Activated naive CD4-positive, alpha-beta T cell treated with Interleukin-2 at 50 U/mL for 16 hours (primary cell): ENCODE data around the gene GATA2.

ENCODE experiments used
- DNase-seq: peaks from one replicate; pipeline ENCODE4 v3.0.0-alpha.2; 2020

Gene GATA2

DNA sequence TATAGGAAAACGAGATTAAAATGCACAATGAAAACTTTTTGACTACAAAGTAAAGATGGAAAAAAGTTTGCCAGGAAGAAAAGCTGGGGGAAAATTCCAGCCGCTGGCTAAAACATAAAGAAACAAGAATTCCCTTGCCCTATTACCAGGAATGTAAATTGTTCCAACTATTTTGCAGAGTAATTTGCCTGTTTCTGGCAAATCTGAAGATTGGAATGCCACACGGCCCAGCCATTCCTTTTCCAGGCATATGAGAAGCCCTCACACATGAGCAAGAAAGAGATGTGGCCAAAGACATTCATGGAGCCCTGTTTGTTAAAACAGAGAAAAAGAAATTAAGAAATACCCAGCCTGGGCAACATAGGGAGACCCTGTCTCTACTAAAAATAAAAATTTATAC is 8.4 kb upstream of the GATA2 start:
- DNase-seq, result no peak

DNA sequence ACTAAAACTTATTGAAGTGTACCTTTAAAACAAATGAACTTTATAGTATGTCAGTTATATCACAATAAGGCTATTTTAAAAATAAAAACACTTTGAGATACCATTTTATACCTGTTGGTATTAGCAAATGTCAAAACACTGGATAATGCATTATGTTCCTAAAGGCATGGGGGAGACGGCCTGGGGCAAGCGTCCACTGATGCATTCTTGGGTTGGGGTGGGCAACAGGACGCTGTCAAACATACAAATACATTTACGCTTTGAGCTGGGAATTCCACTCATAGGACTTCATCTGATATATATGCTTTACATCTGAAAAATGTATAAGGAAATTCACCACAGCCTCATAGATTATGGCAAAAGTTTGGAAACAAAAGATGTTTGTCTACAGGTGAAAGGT is 7.6 kb upstream of the GATA2 start:
- no peak for DNase-seq

DNA sequence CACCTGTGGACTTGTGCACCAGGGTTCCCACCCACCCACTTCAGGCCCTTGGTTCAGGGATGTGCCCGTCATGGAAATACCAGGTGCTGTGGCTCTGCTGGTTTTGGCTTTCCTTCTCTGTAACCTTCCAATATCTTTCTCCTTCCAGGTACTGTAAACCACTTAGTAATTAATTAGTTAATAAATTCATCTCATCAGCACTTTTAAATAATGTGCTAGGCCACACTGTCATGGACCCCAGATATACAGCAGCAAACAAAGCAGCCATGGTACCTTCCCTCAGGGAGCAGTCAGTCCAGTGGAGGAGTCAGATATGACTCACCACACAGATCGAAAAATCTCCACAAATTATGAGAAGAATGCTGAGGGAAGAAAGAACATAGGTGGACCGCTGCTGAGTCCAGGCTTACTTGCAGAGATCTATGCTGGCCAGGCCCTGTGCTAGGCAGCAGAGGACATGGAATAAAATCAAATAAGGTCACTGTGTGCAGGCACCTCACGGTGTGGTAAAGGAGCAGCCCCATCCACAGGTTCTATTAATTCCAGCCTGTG is 6.8 kb upstream of the GATA2 start:
- DNase-seq, result no peak

DNA sequence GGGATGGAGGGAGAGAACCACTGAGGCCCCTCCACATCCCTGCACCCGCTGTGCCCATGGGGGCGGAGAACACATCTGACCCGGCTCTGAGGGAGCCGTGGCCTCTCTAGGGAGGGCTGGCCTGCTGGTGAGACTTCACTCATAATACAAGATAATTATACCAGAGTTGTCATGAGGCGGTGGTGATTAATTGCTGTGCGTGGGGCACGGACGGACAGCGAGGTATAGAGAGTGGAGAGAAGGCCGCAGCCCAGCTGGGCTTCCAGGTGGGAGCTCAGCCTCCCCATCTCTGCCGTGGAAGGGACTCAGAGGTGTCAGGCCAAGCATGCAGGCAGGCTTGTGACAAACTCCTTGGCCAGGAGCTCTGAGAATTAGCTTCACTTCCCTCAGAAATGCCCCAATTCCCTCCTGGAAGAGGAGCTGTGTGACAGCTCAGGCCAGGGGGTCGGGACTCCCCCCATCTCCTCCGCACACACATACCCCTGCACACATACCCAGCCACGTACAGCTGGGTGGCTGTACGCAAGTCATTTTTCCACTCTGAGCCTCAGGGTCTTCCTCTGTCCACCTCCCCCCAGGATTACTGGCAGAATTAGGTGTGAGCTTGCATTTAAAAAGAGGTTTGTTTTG is 6.0 kb upstream of the GATA2 start:
- no peak for DNase-seq

DNA sequence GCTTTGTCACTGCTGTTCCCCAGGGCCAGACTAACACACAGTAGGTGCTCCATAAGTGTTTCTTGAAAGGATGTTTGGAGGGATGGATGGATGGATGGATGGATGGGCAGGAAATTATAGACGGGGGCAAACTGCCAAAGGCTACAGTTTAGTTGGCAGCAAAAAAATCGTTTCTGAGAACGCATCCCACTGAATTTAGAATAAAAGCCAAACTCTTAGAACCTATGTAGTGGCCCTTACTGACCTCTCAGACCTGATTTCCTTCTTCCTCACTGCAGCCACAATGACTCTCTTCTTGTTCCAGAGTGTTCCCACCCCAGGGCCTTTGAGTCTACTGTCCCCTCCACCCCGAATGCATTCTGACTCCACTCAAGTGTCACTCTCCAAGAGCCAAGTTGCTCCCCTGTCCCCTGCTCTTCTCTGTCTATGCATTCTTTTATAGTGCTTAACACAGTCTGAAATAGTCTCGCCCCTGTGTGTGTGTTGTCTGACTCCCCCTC is 5.2 kb upstream of the GATA2 start:
- no peak for DNase-seq

DNA sequence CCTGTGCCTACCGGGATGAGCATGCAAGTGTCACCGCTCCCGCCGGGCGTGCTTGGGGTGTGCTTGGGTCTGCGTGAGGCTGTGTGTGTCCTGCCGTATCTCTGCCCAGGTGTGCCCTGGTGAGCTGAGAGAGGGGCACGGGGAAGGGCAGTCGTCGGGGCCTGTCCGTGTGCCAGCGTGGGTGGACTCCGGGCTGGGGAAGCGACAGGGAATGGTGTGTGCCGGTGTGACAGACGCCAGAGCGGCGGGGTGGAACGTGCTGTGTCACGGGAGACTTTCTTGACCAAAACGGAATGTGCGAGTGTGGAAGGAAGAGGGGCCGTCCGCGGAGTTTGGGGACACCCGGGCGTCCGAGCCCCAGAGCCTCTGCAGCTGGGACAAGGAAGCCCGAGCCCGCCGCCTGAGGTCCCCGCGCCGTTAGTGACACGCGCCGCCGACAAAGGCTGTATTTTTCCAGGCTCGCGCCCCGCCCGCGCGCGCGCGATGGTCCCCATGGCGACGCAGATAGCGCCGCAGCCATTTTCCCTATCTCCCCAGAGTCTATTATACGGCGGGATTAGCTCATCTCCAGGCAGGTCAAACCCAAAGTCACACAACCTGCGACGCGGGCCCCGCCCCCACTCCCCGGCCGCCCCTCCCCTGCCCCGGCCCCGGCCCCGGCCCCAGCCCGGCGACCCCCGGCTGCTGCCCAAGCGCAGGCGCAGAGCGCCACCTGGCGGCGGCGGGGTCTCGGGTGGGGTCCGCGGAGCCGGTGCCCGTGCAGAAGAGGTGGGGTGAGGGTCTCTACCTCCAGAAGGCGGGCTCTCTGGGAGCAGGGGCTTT is 4.5 kb upstream of the GATA2 start:
- peak; percentile 64 for DNase-seq

DNA sequence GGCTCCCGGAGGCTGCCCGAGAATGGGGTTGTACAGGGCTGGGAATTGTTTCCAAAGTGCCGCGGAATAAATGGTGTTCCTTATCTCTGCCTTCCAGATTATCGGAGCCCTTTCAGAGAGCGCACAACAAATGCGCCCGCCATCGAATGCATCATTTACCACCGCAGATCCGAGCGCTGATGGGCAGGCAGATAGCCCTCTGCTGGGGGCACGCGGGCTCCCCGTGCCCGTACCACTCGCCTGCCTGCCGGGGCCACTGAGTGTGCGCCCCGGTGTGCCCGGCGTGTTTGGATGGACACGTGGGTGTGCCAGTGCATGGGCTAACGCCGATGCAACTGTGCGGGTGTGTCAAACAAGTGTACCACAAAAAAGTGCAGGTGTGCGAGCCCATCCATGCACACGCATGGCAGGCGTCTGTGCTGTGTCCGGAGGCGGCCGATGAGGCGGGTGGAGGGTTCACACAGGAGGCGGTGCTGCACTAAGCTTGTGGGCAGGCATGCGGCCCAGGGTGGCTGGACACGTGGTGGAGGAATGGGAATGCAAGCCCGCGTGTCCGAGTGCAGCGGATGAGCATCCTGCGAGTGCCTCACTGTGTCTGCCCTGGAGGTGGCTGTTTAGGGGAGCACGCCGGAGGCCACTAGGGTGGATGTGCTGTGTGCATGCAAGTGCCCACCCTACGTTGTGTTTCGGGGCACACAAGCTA is 3.8 kb upstream of the GATA2 start:
- no peak for DNase-seq

DNA sequence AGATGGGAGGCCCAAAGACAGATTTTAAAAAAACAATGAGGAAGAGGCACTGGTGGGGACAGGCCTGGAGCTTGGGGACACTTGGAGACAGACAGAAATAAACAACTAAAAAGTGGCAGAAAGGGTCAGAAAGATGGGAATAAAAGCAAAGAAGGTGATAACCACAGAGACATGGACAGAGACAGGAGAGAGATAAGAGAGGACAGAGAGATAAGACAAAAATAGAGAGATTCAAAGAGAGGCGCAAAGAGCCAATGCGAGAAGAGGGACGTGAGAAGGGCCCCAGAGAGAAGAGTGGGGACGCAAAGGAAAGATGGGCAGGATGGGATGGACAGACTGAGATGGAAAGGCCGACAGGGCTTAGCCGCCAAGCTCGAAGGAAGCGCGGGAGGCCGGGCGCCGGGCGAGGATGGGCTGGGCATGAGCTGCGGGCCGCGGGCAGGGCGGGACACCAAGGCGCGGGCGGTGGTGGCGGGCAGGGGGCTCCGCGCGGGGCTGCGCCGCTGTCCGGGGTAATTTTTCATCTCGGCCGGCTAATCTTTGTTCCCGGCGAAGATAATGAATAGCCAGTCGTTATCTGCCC is 3.1 kb upstream of the GATA2 start:
- DNase-seq, result no peak

DNA sequence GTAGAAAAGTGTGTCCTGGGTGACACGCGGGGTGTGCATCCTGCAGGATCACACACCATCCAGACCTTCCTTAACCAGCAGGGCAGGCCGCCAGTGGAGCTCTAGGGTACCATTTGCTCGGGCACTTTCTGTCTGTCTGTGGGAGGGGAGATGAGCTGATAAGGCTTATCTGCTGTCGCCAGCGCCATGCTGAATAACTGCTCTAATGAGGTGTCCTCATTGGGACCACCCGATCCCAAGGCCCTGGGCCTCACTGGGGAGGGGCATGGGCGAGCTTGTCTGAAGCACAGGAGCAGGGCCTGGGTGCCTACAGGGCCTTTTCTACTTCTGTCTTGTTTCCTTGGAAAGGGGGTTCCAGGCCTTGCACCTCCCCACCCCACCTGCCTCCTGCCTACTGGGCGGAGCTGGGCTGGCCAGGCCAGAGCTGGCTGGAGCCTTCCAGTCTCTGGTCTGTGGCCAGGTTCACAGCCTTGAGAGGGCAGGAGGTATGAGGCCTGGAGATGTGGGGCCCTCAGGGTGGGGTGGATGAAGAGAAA is 2.5 kb upstream of the GATA2 start:
- DNase-seq, result no peak

DNA sequence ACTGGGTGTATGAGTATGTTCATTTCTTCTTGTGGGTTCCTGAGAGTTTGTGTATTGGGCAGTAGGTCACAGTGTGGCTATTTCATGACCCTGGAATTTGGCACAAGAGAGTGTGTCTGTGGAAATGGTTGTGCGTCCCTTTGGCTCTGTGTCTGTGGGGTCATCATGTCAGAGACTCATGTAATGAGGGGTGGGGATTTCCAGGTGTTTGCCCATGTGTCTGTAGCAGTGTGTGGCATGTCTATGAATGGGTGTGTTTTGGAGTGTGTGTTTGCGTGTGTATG is 1.3 kb upstream of the GATA2 start:
- DNase-seq, result no peak

DNA sequence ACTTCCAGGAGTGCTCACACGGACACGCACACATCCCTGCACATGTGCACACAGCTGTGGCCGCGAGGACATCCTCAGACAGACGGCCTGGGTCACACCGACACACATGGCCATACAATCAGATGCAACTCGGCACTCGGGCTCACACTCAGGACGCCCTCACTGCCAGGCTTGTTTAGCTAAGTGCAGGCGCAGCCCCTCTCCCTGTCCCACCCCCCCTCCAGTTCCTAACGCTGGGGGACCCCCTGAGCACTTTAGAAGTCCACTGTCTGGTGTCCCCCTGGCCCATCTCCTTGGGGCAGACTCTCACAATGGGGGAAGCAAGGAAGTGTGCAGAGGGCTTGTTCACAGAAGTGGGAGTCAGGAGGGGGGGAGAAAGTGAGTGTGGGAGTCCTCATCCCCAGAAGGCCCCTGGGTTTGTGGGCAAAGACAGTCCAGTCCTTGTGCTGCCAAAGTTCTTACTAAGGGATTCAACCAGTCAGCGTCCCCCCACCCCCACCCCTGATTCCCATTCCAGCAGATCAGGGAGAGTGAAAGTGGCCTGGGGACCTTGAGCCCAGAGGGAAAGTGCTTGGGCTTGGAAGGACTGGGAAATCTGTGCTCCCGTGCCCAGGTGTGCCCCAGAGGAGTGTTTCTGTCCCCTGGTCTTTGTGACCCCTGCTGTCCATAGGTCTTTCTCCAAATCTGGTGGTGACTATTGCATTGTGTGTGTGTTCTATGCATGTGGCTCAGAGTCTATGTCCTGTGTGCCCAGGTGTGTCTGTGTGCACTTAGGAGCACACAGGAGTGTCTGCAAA is 767 bp upstream of the GATA2 start:
- DNase-seq, result no peak

DNA sequence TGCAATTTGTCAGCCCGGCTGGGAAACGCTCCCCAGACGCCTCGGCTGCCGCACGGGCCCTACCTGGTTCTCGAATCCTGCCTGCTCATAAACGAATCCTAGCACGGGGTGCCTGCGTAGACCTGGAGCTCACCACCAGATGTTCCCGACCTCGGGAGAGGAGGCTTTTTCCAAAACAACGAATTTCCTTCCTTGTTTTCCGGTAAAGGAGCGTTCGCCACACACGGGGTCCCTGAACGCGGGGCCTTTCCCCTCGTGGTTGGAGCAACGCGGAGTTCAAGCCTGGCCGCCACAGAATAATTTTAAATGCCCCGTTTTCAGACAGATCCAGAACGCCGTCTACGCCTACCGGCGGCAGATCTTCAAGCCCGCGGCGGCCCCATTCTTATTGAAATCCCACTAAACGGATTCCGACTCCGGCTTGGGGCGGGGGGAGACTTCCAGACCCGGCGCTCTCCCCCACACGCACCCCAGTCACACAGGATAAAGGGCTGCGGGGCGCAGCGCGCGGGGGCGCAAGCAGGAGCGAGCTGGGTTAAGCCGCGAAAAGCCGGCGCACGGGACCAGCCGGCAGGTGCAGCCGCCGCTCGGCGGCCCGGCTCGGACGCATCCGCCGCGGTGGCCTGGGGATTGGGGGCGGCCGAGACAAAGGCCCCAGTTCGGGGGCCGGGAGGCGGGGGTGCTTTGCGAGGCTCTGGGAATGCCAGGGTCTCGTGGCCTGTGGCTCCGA is 895 bp downstream of the GATA2 start:
- peak; percentile 16 for DNase-seq

DNA sequence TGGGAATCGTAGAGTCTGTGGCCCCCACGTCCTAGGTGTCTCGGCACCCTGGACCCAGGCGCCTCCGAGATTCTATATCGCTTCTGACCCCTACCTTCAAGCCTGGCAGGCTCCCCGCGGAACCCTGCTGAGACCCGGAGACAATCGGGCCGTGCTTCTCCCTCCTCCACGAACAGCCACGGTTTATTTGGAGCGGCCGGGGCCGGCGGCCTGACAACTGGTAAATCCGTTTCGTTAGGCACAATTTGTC is 1.4 kb downstream of the GATA2 start:
- no peak for DNase-seq

DNA sequence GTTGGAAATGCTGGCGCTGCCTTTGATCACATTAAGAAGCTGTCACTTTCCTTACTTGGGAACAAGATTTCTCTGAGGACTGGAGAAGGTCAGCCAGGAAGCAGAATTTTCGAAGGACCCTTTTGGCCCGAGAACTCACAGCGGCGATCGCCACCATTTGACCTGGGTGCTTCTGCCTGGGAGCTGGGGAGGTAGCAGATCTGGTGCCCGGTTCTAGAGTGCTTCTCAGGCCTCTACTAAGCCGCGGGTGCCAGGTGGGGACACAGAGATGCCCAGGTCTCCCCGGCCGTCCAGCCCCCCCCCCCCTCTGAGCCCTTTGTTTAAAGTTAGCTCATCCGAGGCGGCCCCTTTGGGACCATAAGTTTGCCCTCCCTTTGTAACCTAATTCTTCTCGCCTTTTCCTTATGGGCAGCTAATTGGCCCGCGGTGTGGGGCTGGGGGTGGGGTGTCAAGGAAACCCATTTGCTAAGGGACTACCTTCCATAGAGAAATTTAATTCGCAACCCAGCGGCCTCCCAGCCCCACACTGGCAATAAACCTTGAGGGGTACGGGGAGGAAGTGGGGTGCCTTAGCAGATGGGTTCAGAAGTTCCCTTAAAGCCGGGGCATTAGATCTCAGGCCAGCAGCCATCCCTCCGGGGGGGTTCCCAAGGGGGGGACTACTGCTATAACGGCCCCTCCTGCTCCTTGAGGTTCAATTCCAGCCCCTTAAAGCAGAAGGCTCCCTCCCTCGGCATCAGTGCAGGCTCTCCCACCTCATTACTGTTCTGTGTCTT is 1.9 kb downstream of the GATA2 start:
- no peak for DNase-seq

DNA sequence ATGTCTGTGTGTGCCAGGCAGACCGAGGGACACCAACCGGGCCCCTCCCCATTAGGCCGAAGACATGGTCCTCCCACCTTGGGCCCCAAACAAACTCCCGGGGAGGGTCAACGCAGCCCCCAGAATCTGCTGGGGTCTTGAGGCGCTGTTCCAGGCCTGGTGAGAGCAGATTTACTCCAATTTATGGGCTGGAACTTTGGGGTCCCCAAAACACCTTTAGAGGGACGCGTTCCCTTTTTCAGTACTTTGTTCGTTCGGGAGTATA is 2.4 kb downstream of the GATA2 start:
- DNase-seq, result no peak

DNA sequence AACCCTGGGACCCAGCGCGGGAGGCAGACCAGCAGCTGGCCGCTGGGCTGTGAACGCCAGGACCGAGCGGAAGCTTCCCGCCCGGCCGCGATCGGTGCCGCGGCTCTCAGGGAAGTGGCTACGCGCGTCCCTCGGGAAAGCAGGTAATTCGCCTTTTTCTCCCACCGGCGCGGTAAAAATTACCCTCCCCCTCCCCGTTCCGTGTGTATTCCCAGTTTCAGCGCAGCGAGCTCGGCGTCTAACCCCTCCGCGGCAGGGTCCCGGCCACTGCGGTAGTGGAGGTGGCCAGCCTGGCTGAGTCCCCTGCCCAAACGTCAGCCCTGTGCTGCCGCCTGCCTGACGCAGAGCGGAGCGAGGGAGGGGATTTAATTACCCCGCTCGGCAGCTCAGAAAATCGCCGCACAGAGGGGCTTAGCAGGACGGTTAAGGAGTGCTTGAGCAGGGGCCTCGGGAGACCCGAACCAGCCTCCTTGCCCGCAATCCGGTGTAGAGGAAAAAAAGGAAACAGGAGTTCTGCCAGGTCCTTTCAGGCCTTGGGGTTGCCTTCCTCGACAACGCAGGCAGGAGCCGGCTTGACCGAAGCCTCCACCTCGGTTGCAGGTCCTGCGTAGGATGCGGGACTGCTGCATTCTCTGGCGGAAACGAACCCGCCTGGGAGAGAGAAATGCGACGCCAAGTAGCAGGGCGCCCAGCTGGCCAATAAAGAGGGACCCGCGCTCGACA is 2.9 kb downstream of the GATA2 start:
- peak; percentile 17 for DNase-seq

DNA sequence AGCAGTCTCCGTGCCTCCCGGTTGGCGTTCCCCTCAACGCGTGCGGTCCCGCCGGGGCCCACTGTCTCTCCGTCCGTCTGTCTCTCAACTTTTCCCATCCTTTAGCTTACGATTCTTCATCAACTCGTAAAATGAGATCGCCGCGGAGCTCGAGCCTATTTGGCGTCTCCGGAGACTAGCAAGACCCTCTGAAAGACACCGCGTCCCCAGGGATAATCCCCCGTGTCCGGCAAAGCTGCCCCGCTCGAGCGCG is 3.4 kb downstream of the GATA2 start:
- no peak for DNase-seq

DNA sequence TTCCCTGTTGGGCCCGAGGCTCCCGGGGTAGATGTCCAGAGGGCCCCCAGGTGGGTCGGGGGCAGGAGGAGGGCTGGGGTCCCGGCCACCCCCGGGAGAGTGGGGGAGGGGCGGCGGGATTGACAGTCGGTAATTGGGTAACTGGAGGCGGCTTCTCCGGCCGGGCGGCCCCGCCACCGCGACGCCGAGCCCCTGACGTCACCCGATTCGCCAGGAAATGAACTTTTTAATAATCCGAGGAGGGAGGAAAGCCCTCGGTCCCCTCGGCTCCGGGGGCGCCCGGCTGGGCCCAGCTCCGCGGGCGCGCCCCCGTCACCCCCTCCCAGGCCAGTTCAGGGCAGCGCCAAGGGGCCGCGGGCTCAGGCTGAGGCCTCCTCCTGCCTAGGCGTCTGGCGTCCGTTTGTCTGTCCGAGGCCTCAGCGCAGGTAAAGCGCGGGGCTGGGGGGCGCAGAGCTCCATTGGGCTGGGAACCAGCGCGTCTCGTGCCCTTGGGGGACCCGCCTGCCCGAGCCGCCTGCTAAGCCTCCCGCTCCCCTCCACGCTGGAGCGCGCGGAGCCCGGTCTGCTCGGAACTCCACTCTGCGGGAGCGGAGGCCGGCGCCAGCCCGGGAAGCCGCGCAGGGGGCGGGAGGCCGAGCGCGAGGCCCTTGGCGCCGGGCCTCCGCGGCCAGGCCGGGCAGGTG is 3.9 kb downstream of the GATA2 start:
- peak; percentile 26 for DNase-seq

DNA sequence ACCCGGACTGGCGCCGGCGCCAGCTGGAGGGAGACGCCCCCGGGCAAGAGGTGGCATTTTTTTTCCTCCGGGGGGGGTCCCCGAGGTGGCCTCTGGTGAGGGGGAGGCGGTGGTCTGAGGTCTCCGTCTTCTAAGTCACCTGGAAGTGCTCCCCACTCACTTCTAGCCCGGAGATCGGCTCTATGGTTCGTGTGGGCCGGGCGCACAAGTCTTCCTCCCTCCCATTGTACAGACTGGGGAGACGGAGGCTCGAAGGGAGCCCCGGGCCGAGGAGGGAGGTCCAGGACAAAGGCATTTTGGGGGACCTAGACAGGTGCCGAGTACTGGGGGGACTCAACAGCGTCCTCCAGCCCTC is 4.4 kb downstream of the GATA2 start:
- no peak for DNase-seq

DNA sequence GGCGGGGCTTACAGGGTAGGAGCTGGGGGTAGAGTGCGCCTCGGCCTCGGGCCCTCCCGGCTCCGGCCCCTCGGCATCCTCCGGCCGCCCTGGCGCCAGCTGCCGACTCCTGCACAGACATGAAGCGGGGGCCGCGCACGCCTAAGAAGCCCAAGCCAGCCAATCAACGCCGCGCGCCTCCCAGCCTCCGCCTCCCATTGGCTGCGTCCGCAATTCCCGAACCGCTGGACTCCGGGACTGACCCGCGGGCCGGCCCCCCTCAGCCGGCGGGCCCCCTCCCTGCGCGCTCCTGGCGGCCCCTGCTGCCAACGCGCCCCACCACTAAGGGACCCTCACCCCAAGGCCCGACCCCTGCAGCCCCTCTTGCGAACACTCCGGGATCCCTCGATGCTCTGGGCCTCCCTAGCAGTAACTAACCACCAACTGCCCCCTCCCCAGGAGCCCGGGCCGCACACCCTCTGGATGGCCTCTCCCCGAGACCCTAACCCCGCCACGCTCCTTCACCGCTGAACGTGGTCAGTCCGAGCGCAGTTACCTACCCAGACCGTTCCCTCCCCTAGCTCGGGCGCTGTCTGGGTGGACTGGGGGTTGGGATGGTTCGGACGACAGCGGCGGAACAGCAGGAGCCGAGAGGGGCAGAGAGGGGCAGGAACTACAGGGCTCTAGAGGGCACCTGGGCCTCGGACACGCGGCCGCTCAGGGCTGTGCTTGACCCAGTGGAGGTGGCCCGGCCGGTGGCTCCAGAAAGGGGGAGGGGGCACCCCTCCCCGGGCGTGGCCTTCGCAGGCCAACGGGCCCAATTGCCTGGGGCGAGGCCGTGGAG is 5.0 kb downstream of the GATA2 start:
- peak; percentile 25 for DNase-seq
